Muscle of leg (tissue), 16 donors: ENCODE results near the gene MTCP1. TPM values are rescaled to one million over a fixed set of nuclear protein-coding genes. Genes with fewer than 3 reads are reported as not detected.

Experiments used
- DNase-seq: peaks from one replicate; pipeline ENCODE4 v3.0.0; 2013
- H3K27ac ChIP-seq: one replicate; pipeline ENCODE4 v1.5.1; 2013; ENCODE audit warnings: mild to moderate bottlenecking, low read length, control low read depth
- H3K27me3 ChIP-seq: one replicate; pipeline ENCODE4 v1.6.1; 2013; ENCODE audit warnings: low read length; ENCODE audit not compliant: control insufficient read depth, insufficient read depth
- H3K36me3 ChIP-seq: one replicate; pipeline ENCODE4 v1.6.1; 2013; ENCODE audit warnings: low read length; ENCODE audit not compliant: control insufficient read depth, insufficient read depth
- H3K4me1 ChIP-seq: one replicate; pipeline ENCODE4 v1.6.1; 2013; ENCODE audit warnings: low read length; ENCODE audit not compliant: control insufficient read depth, insufficient read depth
- H3K4me3 ChIP-seq: one replicate; pipeline ENCODE4 v1.5.1; 2013; ENCODE audit warnings: low read length, control low read depth
- H3K9me3 ChIP-seq: replicated peaks from 2 replicates; pipeline ENCODE4 v1.6.1; 2013; ENCODE audit warnings: low read depth, low read length; ENCODE audit not compliant: control insufficient read depth
- WGBS: methylation state at CpG from one replicate; pipeline ENCODE4 v1.1.5; 2013; ENCODE audit warnings: missing lambda C conversion rate; ENCODE audit not compliant: insufficient coverage; 5-methylcytosine and 5-hydroxymethylcytosine counted together
- long read RNA-seq, 11 donors: transcript quantifications; one replicate each; lab custom pipeline, GENCODE V29; 2026
- polyA plus RNA-seq, 8 donors: library from polyadenylated mRNA; unstranded; fragments of 120-200 nt; gene quantifications; one replicate each; pipeline versions ENCODE4 v1.2.1 to v1.2.3, GENCODE V29; 2013; ENCODE audit warnings: inconsistent platforms in 1 of 8, low replicate concordance in 1 of 8; ENCODE audit not compliant: insufficient read length in 8 of 8, insufficient read depth in 1 of 8
- total RNA-seq: library from RNA; stranded (reverse); fragments of 120-200 nt; gene quantifications from one replicate; pipeline ENCODE4 v1.2.4, GENCODE V29; 2013

Gene MTCP1, protein sequence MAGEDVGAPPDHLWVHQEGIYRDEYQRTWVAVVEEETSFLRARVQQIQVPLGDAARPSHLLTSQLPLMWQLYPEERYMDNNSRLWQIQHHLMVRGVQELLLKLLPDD
- total RNA-seq (15.6 TPM), polyA plus RNA-seq (10 to 100 TPM in 7 of 8 donors, 1 to 10 TPM in 1; 9.7 to 16.0 (median 12.6) TPM)
- long read RNA-seq, donor 1, partial matches to known transcripts, result 0 of 1 reads
- long read RNA-seq, donor 1, other reads (novel, unspliced or antisense), result 0 of 1 reads
- long read RNA-seq, donor 2, result 0 reads
- long read RNA-seq, donor 3, partial matches to known transcripts, result 0 of 8 reads
- long read RNA-seq, donor 3, other reads (novel, unspliced or antisense), result 8 of 8 reads
- long read RNA-seq, donor 4, result 0 reads
- long read RNA-seq, donor 5, partial matches to known transcripts, result 14 of 14 reads
- long read RNA-seq, donor 5, other reads (novel, unspliced or antisense), result 0 of 14 reads
- long read RNA-seq, donor 6, partial matches to known transcripts, result 0 of 1 reads
- long read RNA-seq, donor 6, other reads (novel, unspliced or antisense), result 0 of 1 reads
- long read RNA-seq, donor 7, partial matches to known transcripts, result 0 of 5 reads
- long read RNA-seq, donor 7, other reads (novel, unspliced or antisense), result 5 of 5 reads
- long read RNA-seq, donor 8, result 0 reads
- long read RNA-seq, donor 9, result 0 reads
- long read RNA-seq, donor 10, partial matches to known transcripts, result 256 of 331 reads
- long read RNA-seq, donor 10, other reads (novel, unspliced or antisense), result 75 of 331 reads
- long read RNA-seq, donor 11, partial matches to known transcripts, result 6 of 6 reads
- long read RNA-seq, donor 11, other reads (novel, unspliced or antisense), result 0 of 6 reads

DNA sequence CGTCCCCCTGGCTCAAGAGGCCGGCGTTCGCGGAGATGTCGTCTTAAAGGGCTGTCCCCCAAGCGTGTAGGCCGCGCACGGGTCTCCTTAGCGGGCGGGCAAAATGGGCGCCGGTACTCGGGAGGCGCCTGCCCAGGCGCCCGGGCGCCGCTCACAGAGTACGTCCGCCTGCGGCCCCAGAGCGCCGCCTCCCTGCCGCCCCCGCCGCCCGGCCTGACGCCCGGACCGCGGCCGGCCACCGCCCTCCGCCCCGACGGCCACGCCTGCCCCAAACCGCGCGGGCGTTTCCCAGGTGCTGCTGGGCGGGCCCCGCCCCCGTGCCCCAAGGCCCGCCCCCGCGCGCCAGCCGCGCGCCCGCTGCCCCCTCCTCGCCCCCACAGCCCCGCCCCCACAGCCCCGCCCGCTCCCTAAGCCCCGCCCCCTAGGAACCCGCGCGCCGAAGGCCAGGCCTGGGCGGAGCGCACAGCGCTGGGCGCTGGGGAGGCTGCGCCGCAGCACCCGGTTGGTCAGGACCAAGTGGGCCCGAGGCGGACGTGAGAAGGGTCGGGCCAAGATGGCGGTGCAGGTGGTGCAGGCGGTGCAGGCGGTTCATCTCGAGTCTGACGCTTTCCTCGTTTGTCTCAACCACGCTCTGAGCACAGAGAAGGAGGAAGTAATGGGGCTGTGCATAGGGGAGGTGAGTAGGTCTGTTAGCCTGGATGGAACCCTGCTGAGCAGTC lies at the start of gene MTCP1, which contains the start of the genes BRCC3 and CMC4:
Gene MTCP1 (minus strand): TSS at position 162 of the 719 bp plus-strand sequence. CDS start 5,126 bp downstream, outside the sequence.
Gene BRCC3 (plus strand): TSS at position 534 of the 719 bp plus-strand sequence. CDS start 20 bp downstream, at position 554.
Gene CMC4 (minus strand): TSS at position 162 of the 719 bp plus-strand sequence. CDS start 7,113 bp downstream, outside the sequence.
- WGBS, result 27% methylated on average over 68 of the region's 81 CpGs
- Histone ChIP-seq H3K36me3 (peaks cover 5% of the 10 kb centered on the region), H3K4me1 (no peaks in the 10 kb centered on the region), H3K27ac (peak within 1 kb of the TSS; percentile 90), H3K27me3 (no peaks in the 10 kb centered on the region), H3K4me3 (peak within 1 kb of the TSS; percentile 73), H3K9me3 (no peaks in the 10 kb centered on the region)
- DNase-seq, result peak; percentile 87

DNA sequence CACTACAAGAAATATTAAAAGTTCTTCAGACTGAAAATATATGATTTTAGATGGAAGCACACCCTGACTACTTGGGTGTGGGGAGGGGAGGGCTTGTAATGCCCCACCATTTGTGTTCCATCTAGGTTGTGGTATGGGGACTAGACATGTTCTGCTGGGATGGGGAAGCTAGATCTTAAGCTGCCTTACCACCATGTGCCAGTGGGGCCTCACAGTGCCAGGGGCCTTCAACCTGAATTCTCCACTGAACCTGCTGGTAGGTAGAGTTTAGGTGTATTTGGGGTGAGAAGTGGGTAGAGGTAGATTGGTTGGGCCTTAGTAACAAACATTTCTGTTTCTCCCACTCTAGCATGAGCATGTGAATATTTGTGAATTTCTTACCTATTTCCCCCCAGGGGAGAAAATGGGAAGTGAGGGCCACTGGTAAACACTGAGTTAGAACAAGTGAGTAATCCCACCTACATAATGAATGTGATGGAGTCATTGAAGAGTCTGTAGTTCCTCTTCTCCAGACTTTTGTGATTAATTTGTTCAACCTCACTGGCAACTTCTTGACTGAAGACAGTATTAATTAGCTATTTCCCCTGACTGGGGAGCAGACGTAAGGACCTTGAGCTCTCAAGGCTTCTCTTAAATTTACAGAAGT lies 44.4 kb upstream of the MTCP1 start:
- no peak overlapping the region for H3K27ac ChIP-seq
- no peaks in the 10 kb centered on the region for H3K9me3 ChIP-seq
- H3K36me3 ChIP-seq, result peaks cover 2% of the 10 kb centered on the region
- no peak for DNase-seq
- H3K27me3 ChIP-seq, result no peaks in the 10 kb centered on the region
- WGBS, result no CpG with 5 or more reads among the region's 1 CpG
- H3K4me1 ChIP-seq, result no peaks in the 10 kb centered on the region
- H3K4me3 ChIP-seq, result no peak overlapping the region

DNA sequence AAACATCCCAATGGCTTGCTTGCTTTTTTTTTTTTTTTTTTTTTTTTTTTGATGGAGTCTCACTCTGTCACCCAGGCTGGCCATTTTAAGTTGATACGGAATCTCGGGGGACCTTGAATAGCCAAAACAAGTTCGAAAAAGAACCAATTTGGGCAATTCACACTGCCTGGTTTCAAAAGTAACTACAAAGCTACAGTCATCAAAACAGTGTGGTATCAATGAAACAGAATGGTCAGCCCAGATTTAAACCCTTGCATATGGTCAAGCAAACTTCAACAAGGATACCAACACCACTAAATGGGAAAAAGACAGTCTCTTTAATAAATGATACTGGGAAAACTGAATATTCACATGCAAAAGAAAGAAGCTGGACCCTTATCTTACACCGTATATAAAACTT lies 42.2 kb upstream of the MTCP1 start:
- H3K4me3 ChIP-seq, result no peak overlapping the region
- DNase-seq, result no peak
- H3K9me3 ChIP-seq, result no peaks in the 10 kb centered on the region
- H3K36me3 ChIP-seq, result no peaks in the 10 kb centered on the region
- H3K27me3 ChIP-seq, result no peaks in the 10 kb centered on the region
- 60% methylated on average over 1 of the region's 4 CpGs for WGBS
- H3K4me1 ChIP-seq, result no peaks in the 10 kb centered on the region
- H3K27ac ChIP-seq, result no peak overlapping the region

DNA sequence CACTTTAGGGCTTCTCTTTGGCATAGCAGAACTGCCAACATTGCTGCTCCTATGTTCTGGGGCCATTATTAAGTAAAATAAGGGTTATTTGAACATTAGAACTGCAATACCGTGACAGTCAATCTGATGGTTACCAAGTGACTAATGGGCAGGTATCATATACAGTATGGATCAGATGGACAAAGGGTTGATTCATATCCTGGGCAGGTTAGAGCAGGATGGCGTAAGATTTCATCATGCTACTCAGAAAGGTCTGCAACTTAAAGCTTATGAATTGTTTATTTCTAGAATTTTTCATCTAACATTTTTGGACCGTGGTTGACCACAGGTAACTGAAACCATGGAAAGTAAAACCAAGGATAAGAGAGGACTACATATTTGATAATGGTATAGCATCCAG lies 41.2 kb upstream of the MTCP1 start:
- H3K4me3 ChIP-seq, result no peak overlapping the region
- H3K27ac ChIP-seq, result no peak overlapping the region
- H3K36me3 ChIP-seq, result no peaks in the 10 kb centered on the region
- no peak for DNase-seq
- H3K9me3 ChIP-seq, result no peaks in the 10 kb centered on the region
- 70% methylated on average over 1 of the region's 3 CpGs for WGBS
- no peaks in the 10 kb centered on the region for H3K27me3 ChIP-seq
- H3K4me1 ChIP-seq, result no peaks in the 10 kb centered on the region

DNA sequence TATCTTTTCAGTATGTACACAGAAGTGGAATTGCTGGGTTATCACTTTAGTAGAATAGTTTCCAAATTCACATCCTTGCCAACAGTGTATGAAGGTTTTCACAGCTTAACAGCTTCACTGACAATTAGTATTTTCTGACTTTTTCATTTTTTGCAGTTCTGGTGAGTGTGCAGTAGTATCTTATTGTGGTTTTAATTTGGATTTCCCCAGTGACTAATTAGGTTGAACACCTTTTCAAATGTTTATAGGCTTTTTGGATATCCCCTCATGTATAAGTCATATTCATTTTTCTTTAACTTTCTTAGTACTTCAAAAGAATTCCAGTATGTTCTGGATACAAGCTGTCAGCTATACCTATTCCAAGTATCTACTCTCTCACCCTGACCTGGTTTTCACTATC lies 37.5 kb upstream of the MTCP1 start:
- H3K27ac ChIP-seq, result no peak overlapping the region
- H3K9me3 ChIP-seq, result no peaks in the 10 kb centered on the region
- no peaks in the 10 kb centered on the region for H3K4me1 ChIP-seq
- H3K4me3 ChIP-seq, result no peak overlapping the region
- no peak for DNase-seq
- no peaks in the 10 kb centered on the region for H3K27me3 ChIP-seq
- no peaks in the 10 kb centered on the region for H3K36me3 ChIP-seq

DNA sequence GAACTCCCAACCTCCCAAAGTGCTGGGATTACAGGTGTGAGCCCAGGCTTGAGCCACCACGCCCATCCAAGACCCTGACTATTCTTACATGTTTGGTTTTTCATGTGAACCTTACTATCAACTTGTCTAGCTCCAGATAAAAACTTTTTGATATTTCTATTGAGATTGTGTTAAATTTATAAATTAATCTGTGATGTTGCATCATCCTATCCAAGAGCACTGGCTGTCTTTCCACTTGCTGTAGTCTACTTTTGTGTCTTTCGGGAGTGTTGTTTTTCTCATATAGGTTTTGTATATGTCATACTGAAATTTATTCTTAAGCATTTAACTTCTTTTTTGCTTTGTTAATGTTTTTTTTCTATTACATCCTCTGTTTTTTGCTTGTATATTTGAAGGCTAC lies 35.0 kb upstream of the MTCP1 start:
- Histone ChIP-seq H3K27ac (no peak overlapping the region), H3K4me1 (no peaks in the 10 kb centered on the region), H3K27me3 (no peaks in the 10 kb centered on the region), H3K36me3 (no peaks in the 10 kb centered on the region), H3K9me3 (no peaks in the 10 kb centered on the region), H3K4me3 (no peak overlapping the region)
- WGBS, result no CpG with 5 or more reads among the region's 2 CpGs
- DNase-seq, result no peak

DNA sequence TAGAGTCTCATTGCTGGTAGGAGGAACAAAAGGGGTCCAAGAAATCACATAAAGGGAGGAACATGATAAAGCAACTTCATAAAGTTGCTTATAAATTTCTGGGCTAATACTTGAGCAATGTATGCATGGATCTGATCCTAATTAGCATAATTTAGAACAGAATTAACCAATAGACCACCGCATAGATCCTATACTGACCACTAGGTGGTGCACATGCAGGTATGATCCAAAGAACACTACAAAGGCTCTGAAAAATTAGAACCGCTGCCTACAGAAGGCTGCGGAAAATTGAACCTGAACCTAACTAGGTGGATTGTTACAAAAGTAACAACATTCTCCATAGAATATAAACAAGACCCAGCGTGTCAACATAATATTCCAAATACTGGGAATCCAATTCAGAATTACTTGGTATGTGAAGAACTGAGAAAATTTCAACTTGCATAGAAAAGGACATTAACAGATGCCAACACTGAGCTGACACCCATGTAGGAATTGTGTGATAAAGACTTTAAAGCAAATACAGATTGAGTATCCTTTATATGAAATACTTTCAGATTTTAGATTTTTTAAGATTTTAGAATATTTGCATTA lies 23.6 kb upstream of the MTCP1 start:
- H3K4me3 ChIP-seq, result no peak overlapping the region
- DNase-seq, result peak; percentile 14
- H3K27ac ChIP-seq, result no peak overlapping the region
- H3K36me3 ChIP-seq, result peaks cover 2% of the 10 kb centered on the region
- WGBS, result no CpG with 5 or more reads among the region's 4 CpGs
- no peaks in the 10 kb centered on the region for H3K4me1 ChIP-seq
- H3K27me3 ChIP-seq, result no peaks in the 10 kb centered on the region
- H3K9me3 ChIP-seq, result no peaks in the 10 kb centered on the region

DNA sequence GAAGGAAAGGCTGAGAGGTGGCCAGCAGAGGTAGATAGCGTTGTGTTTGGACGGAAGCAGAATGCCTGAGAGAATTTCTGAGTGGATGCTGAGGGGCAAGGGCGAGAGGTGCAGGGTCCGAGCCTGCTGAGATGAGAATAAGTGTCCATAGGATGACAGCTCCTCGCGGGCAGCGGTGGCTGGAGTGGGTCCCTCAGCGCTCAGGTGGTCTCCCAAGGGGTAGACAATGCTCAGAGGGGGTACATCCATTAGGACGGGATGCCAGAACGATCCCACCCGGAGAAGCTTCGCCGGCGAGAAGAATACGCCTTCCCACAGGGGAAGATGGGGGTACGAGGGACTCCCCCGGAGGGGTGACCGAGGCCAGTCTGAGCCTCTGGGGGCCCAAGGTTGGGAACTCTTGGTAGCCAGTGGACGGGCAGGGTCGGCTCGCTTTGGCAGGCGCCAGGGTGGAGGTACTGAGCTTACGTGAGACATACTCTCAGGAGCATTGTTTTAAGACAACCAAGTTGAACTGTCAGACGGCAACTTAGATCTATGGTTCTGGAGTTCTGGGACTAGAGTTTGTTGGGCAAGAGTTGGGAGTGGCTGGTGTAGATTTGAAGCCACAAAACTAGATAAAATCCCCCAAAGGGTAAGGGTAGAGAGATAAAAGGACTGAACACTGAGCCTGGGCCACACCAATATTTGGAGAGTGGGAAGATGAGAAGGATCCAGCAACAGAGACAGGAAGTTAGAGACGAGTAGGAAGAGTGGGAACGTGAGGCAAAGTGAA lies 16.2 kb upstream of the MTCP1 start:
- WGBS, result 88% methylated on average over 26 of the region's 26 CpGs
- Histone ChIP-seq H3K4me3 (no peak overlapping the region), H3K4me1 (no peaks in the 10 kb centered on the region), H3K36me3 (peaks cover 10% of the 10 kb centered on the region), H3K27ac (no peak overlapping the region), H3K9me3 (no peaks in the 10 kb centered on the region), H3K27me3 (no peaks in the 10 kb centered on the region)
- DNase-seq, result no peak
